Panc1 (cell line): ENCODE results near the gene CANT1. TPM values are rescaled to one million over a fixed set of nuclear protein-coding genes. Genes with fewer than 3 reads are reported as not detected.
A peak's percentile ranks its signal among the peaks of the same experiment; 100 is the strongest.

ENCODE experiments used
- ATAC-seq: fragments of 200-7000 bp; cut with Tn5 transposase; 2 replicates; pipeline ENCODE4 v1.9.1; 2020; ENCODE audit warnings: mild to moderate bottlenecking, moderate library complexity
- BruUV-seq: library from RNA; stranded (reverse); fragments of 400-500 nt; replicated peaks from 2 replicates; lab custom pipeline; 2021; lab: Mats Ljungman, UMichigan
- CTCF ChIA-PET: fragments of 300-600 bp; sonication (Branson Sonifier 250); formaldehyde crosslinking; loops from one replicate; lab custom pipeline; 2022; ENCODE audit warnings: antibody characterized with exemption; lab: Charles Lee
- POLR2A ChIA-PET: fragments of 300-600 bp; sonication (Branson Sonifier 250); formaldehyde crosslinking; loops from one replicate; lab custom pipeline; 2022; ENCODE audit warnings: antibody characterized with exemption; lab: Charles Lee
- DNase-seq: peaks from one replicate; pipeline ENCODE4 v3.0.0-alpha.2; 2010; ENCODE audit warnings: low read depth, low spot score
- H3K27ac ChIP-seq: 2 replicates; pipeline ENCODE4 v1.5.1; 2011; ENCODE audit warnings: mild to moderate bottlenecking, low read length, inconsistent platforms
- H3K27me3 ChIP-seq: fragments of 200-500 bp; sonication (Bioruptor generic); 2 replicates; pipeline ENCODE4 v1.6.0; 2014; ENCODE audit warnings: low read length, inconsistent platforms; ENCODE audit not compliant: control insufficient read depth, insufficient read depth
- H3K36me3 ChIP-seq: fragments of 200-500 bp; sonication (Bioruptor generic); 2 replicates; pipeline ENCODE4 v1.5.1; 2014; ENCODE audit warnings: inconsistent platforms, mild to moderate bottlenecking, low read length, moderate library complexity; ENCODE audit not compliant: control insufficient read depth, insufficient read depth
- H3K4me1 ChIP-seq: 2 replicates; pipeline ENCODE4 v1.5.1; 2011; ENCODE audit warnings: inconsistent platforms, mild to moderate bottlenecking, low read length, moderate library complexity; ENCODE audit not compliant: control insufficient read depth, insufficient read depth
- H3K4me3 ChIP-seq, 2 experiments: 2 replicates each; pipeline ENCODE4 v1.5.1; 2011 to 2012; ENCODE audit warnings: low read depth in 2 of 2, low read length in 2 of 2, mild to moderate bottlenecking in 2 of 2, inconsistent platforms in 1 of 2, moderate library complexity in 1 of 2
- H3K9me3 ChIP-seq: fragments of 200-500 bp; sonication (Bioruptor generic); 2 replicates; pipeline ENCODE4 v1.5.1; 2014; ENCODE audit warnings: low read depth, mild to moderate bottlenecking, inconsistent platforms, low read length, moderate library complexity; ENCODE audit not compliant: control insufficient read depth, insufficient read depth
- POLR2AphosphoS5 ChIP-seq: IDR thresholded peaks from 2 replicates; pipeline ENCODE4 v1.6.1; 2012; ENCODE audit warnings: mild to moderate bottlenecking, low read depth, low read length, moderate library complexity
- SIN3A ChIP-seq: IDR thresholded peaks from 2 replicates; pipeline ENCODE4 v1.6.1; 2012; ENCODE audit warnings: low read depth, mild to moderate bottlenecking, low read length, moderate library complexity, borderline replicate concordance; ENCODE audit not compliant: insufficient read depth
- TCF7L2 ChIP-seq: IDR thresholded peaks from 2 replicates; pipeline ENCODE4 v1.6.1; 2011; ENCODE audit warnings: mild to moderate bottlenecking, low read depth, low read length, inconsistent platforms
- in situ Hi-C: cut with HindIII; loops from 2 replicates; pipeline ENCODE4 v1.10.0; 2016; ENCODE audit warnings: low sequenced_read_pairs, low pct_unique_long_range_greater_than_20kb
- intact Hi-C: fragments of 100-400 bp; cut with micrococcal nuclease; formaldehyde crosslinking; loops from one replicate; pipeline ENCODE4 v1.10.0; 2022; ENCODE audit not compliant: unreplicated experiment
- total RNA-seq: library from RNA; stranded (reverse); gene quantifications from one replicate; pipeline ENCODE4 v1.2.1, GENCODE V29; 2021; ENCODE audit not compliant: unreplicated experiment
- TF ChIP-seq, protein P1 (sequence below): fragments of 450-650 bp; IDR thresholded peaks from 2 replicates; pipeline ENCODE4 v1.5.1; 2017; ENCODE audit warnings: mild to moderate bottlenecking
- TF ChIP-seq, protein P2 (sequence below), 2 experiments: IDR thresholded peaks; 2 replicates each; pipeline ENCODE4 v1.6.1; 2011 to 2012; ENCODE audit warnings: low read depth in 2 of 2, control low read depth in 1 of 2, low read length in 1 of 2, mild to moderate bottlenecking in 1 of 2, moderate library complexity in 1 of 2; ENCODE audit not compliant: insufficient read depth in 1 of 2

CANT1 gene
- total RNA-seq, 1 experiment from 2014 or later, result 160 TPM

DNA sequence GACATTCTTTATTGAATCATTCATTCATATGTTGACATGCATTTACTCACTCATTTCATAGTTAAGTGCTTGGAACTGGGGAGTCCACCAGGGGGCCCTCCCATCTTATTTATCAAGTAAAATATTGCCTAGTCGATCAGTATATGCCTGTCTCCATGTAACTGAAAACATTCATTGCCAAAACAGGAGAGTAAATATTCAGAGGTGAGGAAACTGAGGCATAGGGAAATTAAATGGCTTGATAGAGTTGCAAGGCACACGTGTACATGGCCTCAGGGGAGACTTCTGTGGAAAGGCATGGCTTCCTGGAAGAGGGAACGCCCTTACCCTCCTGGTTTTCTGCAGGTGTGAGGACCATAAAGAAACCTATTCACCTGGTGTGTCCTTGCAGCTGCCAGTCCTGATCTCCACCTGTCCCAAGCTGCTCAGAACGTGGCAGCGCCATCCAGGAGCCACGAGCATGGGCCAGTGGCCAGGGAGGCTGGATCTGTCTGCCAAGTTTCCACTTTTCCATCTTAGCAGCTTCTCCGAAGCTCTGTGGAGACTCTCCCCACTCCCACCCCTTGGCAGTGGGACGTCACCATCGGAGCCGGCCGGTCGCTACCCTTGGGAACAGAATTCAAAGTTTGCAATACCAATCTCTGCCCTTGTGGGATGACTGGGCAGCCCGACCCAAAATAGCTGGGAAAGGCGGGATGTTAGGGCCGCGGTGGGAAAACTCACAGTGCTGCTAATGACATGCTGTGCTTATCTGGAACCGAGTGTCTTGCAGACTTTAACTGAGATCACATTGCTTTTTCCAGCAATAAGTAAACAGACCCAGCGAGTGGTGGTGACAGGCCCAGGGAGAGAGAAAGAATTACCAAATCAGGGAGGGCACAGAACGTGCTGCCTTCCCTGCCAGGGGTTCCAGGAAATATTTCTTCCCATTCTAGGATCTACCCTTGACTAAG is 10.3 kb upstream of the CANT1 start:
- intact Hi-C loops (no loop called here), in situ Hi-C loops (no loop called here)
- ATAC-seq (peak; percentile 72), DNase-seq (peak; percentile 18)
- no peaks in the 10 kb centered on the region; the same call in 1 of the 2 replicates for H3K36me3 ChIP-seq
- TF ChIP-seq, protein P1, sequence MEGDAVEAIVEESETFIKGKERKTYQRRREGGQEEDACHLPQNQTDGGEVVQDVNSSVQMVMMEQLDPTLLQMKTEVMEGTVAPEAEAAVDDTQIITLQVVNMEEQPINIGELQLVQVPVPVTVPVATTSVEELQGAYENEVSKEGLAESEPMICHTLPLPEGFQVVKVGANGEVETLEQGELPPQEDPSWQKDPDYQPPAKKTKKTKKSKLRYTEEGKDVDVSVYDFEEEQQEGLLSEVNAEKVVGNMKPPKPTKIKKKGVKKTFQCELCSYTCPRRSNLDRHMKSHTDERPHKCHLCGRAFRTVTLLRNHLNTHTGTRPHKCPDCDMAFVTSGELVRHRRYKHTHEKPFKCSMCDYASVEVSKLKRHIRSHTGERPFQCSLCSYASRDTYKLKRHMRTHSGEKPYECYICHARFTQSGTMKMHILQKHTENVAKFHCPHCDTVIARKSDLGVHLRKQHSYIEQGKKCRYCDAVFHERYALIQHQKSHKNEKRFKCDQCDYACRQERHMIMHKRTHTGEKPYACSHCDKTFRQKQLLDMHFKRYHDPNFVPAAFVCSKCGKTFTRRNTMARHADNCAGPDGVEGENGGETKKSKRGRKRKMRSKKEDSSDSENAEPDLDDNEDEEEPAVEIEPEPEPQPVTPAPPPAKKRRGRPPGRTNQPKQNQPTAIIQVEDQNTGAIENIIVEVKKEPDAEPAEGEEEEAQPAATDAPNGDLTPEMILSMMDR, result peak; percentile 80
- no peak for TF ChIP-seq TCF7L2
- H3K4me3 ChIP-seq, result no peak overlapping the region
- BruUV-seq, result no TSS peak
- H3K27me3 ChIP-seq, result peaks cover 24% of the 10 kb centered on the region
- POLR2A ChIA-PET, result no interaction called here
- no peak overlapping the region for H3K27ac ChIP-seq
- CTCF ChIA-PET, result interaction anchor here (1.1 kb wide), 1 partner anchor 374 kb away, joined by 3 read pairs; no protein-coding TSS in a partner anchor
- H3K9me3 ChIP-seq, result peaks cover 6% of the 10 kb centered on the region; the same call in 1 of the 2 replicates
- H3K4me1 ChIP-seq, result peaks cover 5% of the 10 kb centered on the region

DNA sequence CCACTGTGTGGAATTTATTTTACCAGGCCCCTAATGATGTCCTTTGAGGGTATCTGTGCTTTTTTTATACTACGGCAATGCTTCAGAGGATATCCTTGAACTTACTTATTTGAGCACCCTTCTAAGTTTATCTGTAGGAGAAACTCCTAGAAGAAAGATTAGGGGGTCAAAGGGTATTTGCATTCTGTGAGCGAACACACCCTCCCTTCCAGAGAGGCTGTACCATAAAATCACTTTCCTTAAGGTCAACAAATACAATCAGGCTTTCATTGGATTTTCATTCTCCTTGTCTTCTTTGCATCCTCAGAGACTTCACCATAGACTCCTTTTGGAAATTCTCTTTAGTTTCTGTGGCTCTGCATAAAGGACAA is 9.7 kb upstream of the CANT1 start:
- in situ Hi-C loops, result no loop called here

More for the DNA sequence above, 9.7 kb upstream of the CANT1 start:
- ATAC-seq (no peak), DNase-seq (no peak)
- Histone ChIP-seq H3K27me3 (peaks cover 19% of the 10 kb centered on the region), H3K36me3 (no peaks in the 10 kb centered on the region; the same call in 1 of the 2 replicates), H3K4me3 (no peak overlapping the region), H3K9me3 (peaks cover 13% of the 10 kb centered on the region; the same call in 1 of the 2 replicates), H3K4me1 (0 out of 2 replicates have a peak, but pooled peaks cover 2% of the 10 kb centered on the region), H3K27ac (no peak overlapping the region)
- POLR2A ChIA-PET, result no interaction called here
- intact Hi-C loops, result no loop called here
- CTCF ChIA-PET, result interaction anchor here (0.7 kb wide), 1 partner anchor 10 kb away, joined by 4 read pairs; no protein-coding TSS in a partner anchor
- TF ChIP-seq, protein P2, sequence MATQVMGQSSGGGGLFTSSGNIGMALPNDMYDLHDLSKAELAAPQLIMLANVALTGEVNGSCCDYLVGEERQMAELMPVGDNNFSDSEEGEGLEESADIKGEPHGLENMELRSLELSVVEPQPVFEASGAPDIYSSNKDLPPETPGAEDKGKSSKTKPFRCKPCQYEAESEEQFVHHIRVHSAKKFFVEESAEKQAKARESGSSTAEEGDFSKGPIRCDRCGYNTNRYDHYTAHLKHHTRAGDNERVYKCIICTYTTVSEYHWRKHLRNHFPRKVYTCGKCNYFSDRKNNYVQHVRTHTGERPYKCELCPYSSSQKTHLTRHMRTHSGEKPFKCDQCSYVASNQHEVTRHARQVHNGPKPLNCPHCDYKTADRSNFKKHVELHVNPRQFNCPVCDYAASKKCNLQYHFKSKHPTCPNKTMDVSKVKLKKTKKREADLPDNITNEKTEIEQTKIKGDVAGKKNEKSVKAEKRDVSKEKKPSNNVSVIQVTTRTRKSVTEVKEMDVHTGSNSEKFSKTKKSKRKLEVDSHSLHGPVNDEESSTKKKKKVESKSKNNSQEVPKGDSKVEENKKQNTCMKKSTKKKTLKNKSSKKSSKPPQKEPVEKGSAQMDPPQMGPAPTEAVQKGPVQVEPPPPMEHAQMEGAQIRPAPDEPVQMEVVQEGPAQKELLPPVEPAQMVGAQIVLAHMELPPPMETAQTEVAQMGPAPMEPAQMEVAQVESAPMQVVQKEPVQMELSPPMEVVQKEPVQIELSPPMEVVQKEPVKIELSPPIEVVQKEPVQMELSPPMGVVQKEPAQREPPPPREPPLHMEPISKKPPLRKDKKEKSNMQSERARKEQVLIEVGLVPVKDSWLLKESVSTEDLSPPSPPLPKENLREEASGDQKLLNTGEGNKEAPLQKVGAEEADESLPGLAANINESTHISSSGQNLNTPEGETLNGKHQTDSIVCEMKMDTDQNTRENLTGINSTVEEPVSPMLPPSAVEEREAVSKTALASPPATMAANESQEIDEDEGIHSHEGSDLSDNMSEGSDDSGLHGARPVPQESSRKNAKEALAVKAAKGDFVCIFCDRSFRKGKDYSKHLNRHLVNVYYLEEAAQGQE (IDR thresholded peaks at IDR 0.05; ENCODE audit: insufficient read depth in 1 of 2, low read depth in 2 of 2, low read length in 1 of 2), result no peak
- no peak for TF ChIP-seq POLR2AphosphoS5
- TF ChIP-seq, protein P1, result no peak
- TF ChIP-seq SIN3A, result no peak
- no peak for TF ChIP-seq TCF7L2
- no TSS peak for BruUV-seq
